Measurements from ENCODE around the gene LGALS13. TPM values are rescaled to one million over a fixed set of nuclear protein-coding genes. Genes with fewer than 3 reads are reported as not detected.

LGALS13 gene, protein sequence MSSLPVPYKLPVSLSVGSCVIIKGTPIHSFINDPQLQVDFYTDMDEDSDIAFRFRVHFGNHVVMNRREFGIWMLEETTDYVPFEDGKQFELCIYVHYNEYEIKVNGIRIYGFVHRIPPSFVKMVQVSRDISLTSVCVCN
- total RNA-seq = not detected

DNA sequence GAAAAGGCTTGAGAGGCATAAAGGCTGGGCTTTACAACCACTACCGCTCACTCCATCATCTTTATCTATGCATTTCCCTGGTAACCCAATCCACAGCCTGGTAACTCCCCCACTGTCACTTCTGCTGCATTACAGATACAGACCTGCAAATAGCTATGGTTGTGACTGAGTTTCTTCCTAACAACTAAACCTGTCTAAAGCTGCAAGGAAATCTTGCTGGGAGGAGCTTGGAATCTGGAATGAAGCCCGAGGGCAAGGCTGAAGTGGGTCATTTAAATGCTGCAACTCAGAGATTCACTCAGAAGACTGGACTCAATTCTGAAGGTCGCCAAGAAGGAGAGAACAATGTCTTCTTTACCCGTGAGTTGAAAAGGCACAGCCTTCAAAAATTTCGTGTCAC lies at the start of gene LGALS13:
Gene LGALS13, plus strand, starts transcription at position 301 of the 400 bp plus-strand sequence. Its CDS starts 45 bp downstream, at position 346.
- TF ChIP-seq, protein P1, sequence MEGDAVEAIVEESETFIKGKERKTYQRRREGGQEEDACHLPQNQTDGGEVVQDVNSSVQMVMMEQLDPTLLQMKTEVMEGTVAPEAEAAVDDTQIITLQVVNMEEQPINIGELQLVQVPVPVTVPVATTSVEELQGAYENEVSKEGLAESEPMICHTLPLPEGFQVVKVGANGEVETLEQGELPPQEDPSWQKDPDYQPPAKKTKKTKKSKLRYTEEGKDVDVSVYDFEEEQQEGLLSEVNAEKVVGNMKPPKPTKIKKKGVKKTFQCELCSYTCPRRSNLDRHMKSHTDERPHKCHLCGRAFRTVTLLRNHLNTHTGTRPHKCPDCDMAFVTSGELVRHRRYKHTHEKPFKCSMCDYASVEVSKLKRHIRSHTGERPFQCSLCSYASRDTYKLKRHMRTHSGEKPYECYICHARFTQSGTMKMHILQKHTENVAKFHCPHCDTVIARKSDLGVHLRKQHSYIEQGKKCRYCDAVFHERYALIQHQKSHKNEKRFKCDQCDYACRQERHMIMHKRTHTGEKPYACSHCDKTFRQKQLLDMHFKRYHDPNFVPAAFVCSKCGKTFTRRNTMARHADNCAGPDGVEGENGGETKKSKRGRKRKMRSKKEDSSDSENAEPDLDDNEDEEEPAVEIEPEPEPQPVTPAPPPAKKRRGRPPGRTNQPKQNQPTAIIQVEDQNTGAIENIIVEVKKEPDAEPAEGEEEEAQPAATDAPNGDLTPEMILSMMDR (IDR thresholded peaks at IDR 0.05; ENCODE audit: low read depth) = no peak

DNA sequence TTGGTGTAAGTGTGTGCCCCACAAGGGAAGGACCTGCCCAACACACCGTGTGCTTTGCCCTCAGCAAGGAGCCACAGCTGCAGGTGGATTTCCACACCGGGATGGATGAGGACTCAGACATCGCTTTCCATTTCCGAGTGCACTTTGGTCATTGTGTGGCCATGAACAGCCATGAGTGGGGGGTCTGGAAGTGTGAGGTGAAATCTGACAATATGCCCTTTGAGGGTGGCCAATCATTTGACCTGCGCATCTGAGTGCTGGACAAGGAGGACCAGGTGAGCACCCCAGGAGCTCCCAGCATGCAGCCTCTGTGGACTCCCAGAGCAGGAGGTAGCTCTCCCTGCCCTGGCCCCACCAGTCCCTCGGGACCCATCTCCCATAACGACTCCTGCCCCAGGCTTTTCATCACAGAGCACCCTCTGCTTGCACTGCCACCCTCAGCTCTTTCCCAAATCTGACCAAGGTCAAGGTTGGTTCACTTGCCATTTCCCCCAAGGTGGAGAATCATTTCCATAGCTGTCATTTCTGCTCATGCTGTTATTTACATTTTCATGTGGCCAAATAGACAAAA lies 49.2 kb upstream of the LGALS13 start:
- TF ChIP-seq, protein P1 (IDR thresholded peaks at IDR 0.05; ENCODE audit: low read depth) = no peak

DNA sequence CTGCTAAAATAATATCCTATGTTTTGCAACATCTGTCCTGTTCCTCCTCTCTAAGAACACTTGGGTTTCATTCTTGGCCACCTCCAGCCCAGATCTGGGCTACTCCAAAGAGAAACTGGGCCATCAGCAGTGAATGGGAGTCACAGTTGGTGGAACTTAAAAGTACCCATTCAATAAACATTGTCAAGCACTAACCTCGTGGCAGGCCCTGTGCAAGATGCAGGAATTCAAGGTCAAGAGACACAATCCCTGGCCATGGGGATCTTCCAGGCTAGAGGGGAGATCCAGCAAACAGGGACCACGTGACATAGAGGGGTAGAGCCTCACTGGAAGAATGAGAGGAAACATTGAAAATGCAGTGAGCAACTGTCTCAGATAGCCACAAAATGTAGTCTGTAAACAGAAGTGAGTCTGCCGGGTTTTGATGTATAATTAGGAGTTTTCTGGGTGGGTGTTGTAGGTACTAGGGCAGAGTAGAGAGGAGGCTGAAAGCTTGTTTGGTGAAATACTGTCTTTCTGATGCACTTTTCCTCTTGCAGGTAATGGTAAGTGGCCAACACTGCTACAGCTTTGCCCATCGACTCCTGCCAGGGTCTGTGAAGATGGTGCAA lies 47.5 kb upstream of the LGALS13 start:
- TF ChIP-seq, protein P1 (IDR thresholded peaks at IDR 0.05; ENCODE audit: low read depth) = no peak

DNA sequence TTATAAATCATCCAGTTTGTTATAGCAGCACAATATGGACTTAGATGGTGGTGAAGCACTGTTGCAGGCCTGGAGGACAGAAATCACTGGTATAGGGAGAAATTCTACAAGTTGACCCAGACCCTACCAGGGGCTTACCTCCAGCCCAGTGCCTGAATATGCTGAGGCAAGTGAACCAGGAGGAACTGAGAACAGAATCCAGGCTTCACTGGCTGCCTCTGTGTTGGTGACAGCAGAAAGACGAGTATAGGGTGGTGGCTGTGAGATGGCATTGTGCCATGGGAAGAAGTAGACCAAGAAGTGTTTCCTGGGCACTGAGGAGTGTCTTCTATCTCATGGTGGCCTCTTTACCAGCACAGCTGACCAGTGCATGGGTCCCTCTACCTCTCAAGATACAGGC lies 46.4 kb upstream of the LGALS13 start:
- TF ChIP-seq, protein P1 (IDR thresholded peaks at IDR 0.05; ENCODE audit: low read depth) = no peak

DNA sequence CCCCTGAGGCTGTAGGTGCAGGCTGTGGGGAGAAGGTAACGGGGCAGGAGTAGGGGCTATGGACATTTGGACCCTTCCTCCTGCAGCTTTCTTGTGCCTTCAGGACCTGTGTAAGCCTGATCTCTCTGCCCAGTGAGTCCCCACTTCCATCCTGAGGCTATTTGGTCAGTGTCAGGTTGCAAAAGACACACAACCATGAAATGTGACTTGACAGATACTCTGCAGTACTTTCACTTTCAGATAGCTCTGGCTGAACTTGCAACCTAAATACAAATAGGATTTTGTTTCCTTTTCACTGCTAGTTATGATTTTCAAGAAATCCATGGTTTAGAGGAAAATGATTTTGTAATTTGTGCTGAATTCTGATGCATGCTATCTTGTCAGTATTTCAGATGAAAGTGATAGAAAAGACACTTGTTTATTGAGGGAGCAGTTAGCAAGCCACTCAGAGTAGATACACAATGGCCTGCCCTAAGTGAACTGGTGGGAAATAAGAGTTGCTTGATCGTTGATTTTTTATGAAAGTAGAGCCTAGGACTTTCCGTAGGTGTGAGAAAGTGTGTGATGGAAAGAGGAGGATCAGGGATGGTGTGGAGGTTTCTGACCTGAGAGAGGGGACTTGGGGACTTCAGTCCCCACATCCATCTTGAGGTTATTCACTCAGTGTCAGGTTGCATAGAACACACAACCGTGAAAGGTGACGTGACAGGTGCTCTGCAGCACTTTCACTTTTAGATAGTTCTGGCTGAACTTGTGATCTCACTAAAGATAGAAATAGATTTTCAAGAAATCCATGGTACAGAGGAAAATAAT lies 44.3 kb upstream of the LGALS13 start:
- TF ChIP-seq, protein P1 (IDR thresholded peaks at IDR 0.05; ENCODE audit: low read depth) = no peak

DNA sequence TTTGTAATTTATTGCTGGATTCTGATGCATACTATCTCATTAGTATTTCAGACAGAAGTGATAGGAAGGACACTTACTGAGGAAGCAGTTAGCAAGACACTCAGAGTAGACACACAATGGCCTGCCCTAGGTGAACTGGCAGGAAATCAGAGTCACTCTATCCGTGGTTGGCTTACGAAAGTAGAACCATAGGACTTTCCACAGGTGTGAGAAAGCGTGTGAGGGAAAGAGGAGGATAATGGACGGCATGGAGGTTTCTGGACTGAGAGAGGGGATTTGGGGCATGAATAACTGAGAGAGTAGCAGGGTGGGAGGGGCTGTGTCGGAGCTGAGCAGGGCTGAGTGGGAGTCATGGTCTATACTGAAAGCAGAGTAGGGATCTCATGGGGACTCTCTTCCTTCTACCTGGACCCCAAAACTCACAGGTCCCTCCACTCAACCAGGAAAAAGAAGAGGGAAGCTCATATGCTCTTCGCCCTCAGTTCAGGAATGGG lies 43.7 kb upstream of the LGALS13 start:
- TF ChIP-seq, protein P1 (IDR thresholded peaks at IDR 0.05; ENCODE audit: low read depth) = no peak

DNA sequence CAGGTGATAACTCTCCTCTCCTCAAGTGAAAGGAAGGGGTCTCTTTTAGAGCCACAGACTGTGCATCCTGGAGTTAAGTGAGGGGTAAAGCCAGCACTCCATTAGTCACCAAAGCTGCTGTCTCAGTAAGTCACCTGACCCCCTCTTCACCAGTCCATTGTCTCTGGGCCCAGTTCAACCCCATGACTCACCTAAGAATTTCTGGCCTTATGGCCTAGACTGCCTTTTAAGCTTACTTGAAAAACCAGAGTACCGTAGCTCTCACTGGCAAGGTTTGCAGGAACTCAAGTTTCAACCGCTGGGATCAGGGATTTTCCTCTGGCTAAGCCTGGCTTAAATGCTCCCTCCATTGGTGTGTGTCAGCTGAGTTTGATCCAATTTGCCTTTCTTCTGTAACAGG lies 38.9 kb upstream of the LGALS13 start:
- TF ChIP-seq, protein P1 (IDR thresholded peaks at IDR 0.05; ENCODE audit: low read depth) = no peak
